Spleen (tissue), 11 donors: ENCODE measurements around the gene RNASEH1. TPM values are rescaled to one million over a fixed set of nuclear protein-coding genes. Genes with fewer than 3 reads are reported as not detected.

Source experiments
- DNase-seq: peaks from one replicate; pipeline ENCODE4 v3.0.0-alpha.2; 2020
- H3K27ac ChIP-seq, 8 donors: fragments of 200-600 bp; sonication (generic) in 7 of 8; 1 replicate in 4 of 8; 2 replicates in 4 of 8; pipeline versions ENCODE4 v1.5.0 to v1.8.0; 2016 to 2021; ENCODE audit warnings: inconsistent platforms in 4 of 8, mild to moderate bottlenecking in 4 of 8, moderate library complexity in 1 of 8
- H3K27me3 ChIP-seq, 7 donors: fragments of 200-600 bp; sonication (generic) in 6 of 7; replicated peaks in 1 of 7; 1 replicate in 4 of 7; 2 replicates in 3 of 7; pipeline versions ENCODE4 v1.5.0 to v1.8.0; 2016 to 2021; ENCODE audit warnings: inconsistent platforms in 3 of 7, mild to moderate bottlenecking in 1 of 7
- H3K36me3 ChIP-seq, 6 donors: fragments of 200-600 bp; sonication (generic) in 5 of 6; 1 replicate in 4 of 6; 2 replicates in 2 of 6; pipeline versions ENCODE4 v1.5.0 to v1.8.0; 2016 to 2021; ENCODE audit warnings: inconsistent platforms in 2 of 6
- H3K4me1 ChIP-seq, 6 donors: fragments of 200-600 bp; sonication (generic) in 5 of 6; 1 replicate in 3 of 6; 2 replicates in 3 of 6; pipeline versions ENCODE4 v1.5.0 to v1.8.0; 2016 to 2021; ENCODE audit warnings: inconsistent platforms in 3 of 6
- H3K4me3 ChIP-seq, 8 donors: fragments of 200-600 bp; sonication (generic) in 7 of 8; 1 replicate in 4 of 8; 2 replicates in 4 of 8; pipeline versions ENCODE4 v1.5.0 to v1.8.0; 2016 to 2021; ENCODE audit warnings: inconsistent platforms in 4 of 8, mild to moderate bottlenecking in 4 of 8, moderate library complexity in 2 of 8
- H3K9me3 ChIP-seq, 8 donors: fragments of 200-600 bp; sonication (generic) in 7 of 8; 1 replicate in 4 of 8; 2 replicates in 4 of 8; pipeline versions ENCODE4 v1.5.0 to v1.8.0; 2016 to 2021; ENCODE audit warnings: inconsistent platforms in 4 of 8
- POLR2A ChIP-seq, 3 donors: fragments of 450-650 bp; IDR thresholded peaks; one replicate each; pipeline ENCODE4 v1.5.1; 2017; ENCODE audit warnings: antibody characterized with exemption in 3 of 3, mild to moderate bottlenecking in 1 of 3
- POLR2AphosphoS5 ChIP-seq, 3 donors: sonication (generic); formaldehyde crosslinking; IDR thresholded peaks; one replicate each; pipeline ENCODE4 v1.5.1; 2017; ENCODE audit warnings: antibody characterized with exemption in 3 of 3
- WGBS, 5 donors: extraction: QIAGEN DNeasy Blood & Tissue Kit in 3 of 5; methylation state at CpG; one replicate each; pipeline versions ENCODE4 v1.1.5 to v1.1.7; 2013 to 2018; 5-methylcytosine and 5-hydroxymethylcytosine counted together
- intact Hi-C: fragments of 100-400 bp; cut with DNase I; formaldehyde crosslinking; loops from one replicate; pipeline ENCODE4 v1.15.0; 2023; ENCODE audit warnings: low total_unique reads
- polyA plus RNA-seq, 3 donors: library from polyadenylated mRNA; stranded (reverse); fragments of 200-250 nt; gene quantifications; one replicate each; pipeline ENCODE4 v1.2.1, GENCODE V29; 2013
- total RNA-seq, 7 donors: library from RNA; depleted of rRNA in 3 of 7; stranded (reverse); fragments of >200 nt in 3 of 7; fragmentation: NEBNext Ultra II Directional in 4 of 7; extraction: Animal tissue kit (Norgen Biotek cat#: 25700) in 4 of 7; gene quantifications; one replicate each; pipeline versions ENCODE4 v1.1.0 to v1.2.1, GENCODE V29; 2016 to 2021
- TF ChIP-seq, protein P1 (sequence below), 11 experiments: fragments of 200-600 bp in 7 of 11; fragments of 450-650 bp in 4 of 11; sonication (generic) in 4 of 11; IDR thresholded peaks in 8 of 11; conservative IDR thresholded peaks in 3 of 11; 1 replicate in 7 of 11; 2 replicates in 4 of 11; pipeline versions ENCODE4 v1.4.0 to v1.8.0; 2016 to 2021; ENCODE audit warnings: antibody characterized with exemption in 11 of 11, inconsistent platforms in 4 of 11, mild to moderate bottlenecking in 1 of 11
- donor health status: healthy with polysubstance abuse.
- donor health status: DM: no; HTN: no; CAD: no; lungs with moderate emphysema.
- donor health status: DM: no; HTN: no; CAD: no.
- donor health status: Bipolar disorder and iron deficiency.
- donor health status: healthy.
- donor health status: DM: no; HTN: no; CAD: no.
- donor health status: DM: yes; HTN: yes; CAD: no.

RNASEH1 gene
- total and polyA plus RNA-seq, 10 donors = 4.3 to 24.7 (median 18.2) TPM

DNA sequence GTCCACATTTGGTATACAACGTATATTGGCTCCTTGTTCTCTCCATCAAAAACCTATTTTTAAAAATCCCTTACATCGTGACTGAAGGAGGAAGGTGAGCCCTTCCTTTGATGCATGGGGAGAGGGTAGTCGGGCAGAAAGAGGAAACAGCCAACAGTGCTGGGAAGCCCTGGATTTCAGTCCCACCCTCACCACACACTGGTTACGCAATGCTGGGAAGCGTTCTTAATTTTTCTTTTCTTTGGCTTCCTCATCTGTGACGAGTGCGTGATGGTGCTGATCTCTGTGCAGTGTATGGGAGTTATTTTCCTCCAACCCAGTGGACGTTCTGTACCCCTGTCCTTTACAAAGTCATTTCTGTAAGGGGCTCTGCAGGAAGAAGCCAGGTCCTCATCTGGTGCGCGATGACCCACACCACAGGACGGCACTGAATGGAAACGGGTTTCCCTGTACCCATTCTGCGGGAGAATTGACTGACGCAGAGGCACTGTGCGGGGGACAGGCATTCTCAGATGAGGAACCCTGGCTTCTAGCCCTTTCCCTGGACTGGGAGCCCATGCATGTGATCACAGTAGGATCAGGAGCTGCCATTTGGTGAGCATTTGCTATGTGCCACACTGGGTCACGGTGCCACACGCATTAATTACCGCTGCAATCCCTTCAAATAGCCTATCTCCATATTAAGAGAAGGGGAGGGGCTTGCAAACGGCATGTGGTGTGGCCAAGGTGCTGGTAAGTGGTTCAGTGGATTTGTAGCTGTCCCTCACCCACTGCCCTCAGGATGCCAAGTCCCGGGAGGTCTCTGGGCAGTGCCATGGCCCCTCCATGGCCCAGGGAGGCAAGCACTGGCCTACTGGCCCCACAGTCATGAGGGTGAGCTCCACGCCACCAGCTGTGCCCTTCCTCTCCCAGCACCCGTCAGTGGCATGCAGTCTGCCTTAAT, 41.0 kb upstream of the RNASEH1 start:
- Histone ChIP-seq H3K36me3 (no peaks in the 10 kb centered on the region), H3K27me3 (peaks cover 0 to 8% (median 0%) of the 10 kb centered on the region in 7 donors), H3K4me3 (no peak overlapping the region), H3K27ac (no peak overlapping the region), H3K9me3 (no peaks in the 10 kb centered on the region), H3K4me1 (peaks cover 0 to 12% (median 0%) of the 10 kb centered on the region in 6 donors)
- DNase-seq = no peak
- intact Hi-C loops = no loop called here
- no peak for TF ChIP-seq POLR2AphosphoS5 (IDR thresholded peaks at IDR 0.05)
- TF ChIP-seq, protein P1, sequence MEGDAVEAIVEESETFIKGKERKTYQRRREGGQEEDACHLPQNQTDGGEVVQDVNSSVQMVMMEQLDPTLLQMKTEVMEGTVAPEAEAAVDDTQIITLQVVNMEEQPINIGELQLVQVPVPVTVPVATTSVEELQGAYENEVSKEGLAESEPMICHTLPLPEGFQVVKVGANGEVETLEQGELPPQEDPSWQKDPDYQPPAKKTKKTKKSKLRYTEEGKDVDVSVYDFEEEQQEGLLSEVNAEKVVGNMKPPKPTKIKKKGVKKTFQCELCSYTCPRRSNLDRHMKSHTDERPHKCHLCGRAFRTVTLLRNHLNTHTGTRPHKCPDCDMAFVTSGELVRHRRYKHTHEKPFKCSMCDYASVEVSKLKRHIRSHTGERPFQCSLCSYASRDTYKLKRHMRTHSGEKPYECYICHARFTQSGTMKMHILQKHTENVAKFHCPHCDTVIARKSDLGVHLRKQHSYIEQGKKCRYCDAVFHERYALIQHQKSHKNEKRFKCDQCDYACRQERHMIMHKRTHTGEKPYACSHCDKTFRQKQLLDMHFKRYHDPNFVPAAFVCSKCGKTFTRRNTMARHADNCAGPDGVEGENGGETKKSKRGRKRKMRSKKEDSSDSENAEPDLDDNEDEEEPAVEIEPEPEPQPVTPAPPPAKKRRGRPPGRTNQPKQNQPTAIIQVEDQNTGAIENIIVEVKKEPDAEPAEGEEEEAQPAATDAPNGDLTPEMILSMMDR (IDR thresholded peaks at IDR 0.05 in 8 of 11, conservative IDR thresholded peaks at IDR 0.05 in 3 of 11) = no peak
- no peak for TF ChIP-seq POLR2A (IDR thresholded peaks at IDR 0.05)
- WGBS, 5 donors = 75 to 88% (median 81%) methylated on average over 19 to 22 of the region's 22 CpGs

DNA sequence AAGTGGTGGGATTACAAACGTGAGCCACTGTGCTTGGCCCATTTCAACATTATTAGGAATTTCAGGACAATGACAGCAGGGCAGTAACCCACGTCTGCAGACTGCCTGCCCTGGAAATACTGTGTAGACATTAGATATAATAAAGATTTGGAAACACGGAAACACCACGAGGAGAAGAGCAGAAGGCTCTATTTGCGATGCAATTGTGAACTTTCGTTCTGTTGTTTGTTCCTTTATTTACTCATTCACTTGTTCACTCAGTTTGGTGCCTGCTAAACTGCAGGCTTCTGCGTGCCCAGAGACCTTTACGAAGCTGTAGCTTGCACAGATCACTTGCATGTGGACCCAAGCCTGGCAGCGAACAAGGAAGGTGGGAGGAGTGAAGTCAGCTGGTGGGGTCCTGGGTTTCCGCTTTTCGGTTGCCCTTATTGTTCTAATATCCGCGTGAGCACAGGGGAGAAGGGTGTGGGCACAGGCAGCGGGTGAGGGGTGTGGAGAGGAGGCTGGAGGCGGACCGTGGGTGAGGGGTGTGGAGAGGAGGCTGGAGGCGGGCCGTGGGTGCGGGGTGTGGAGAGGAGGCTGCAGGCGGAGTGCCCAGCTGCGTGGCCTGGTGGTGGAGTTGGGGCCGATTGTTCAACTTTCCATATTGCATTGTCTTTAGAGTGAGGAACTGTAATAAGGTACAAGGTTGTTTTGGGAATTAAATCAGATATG, 40.2 kb upstream of the RNASEH1 start:
- intact Hi-C loops = no loop called here
- TF ChIP-seq, protein P1 (IDR thresholded peaks at IDR 0.05 in 8 of 11, conservative IDR thresholded peaks at IDR 0.05 in 3 of 11) = no peak
- TF ChIP-seq POLR2AphosphoS5 (IDR thresholded peaks at IDR 0.05) (no peak), POLR2A (IDR thresholded peaks at IDR 0.05) (no peak)
- Histone ChIP-seq H3K27ac (no peak overlapping the region), H3K4me1 (peaks cover 0 to 12% (median 0%) of the 10 kb centered on the region in 6 donors), H3K4me3 (no peak overlapping the region), H3K36me3 (no peaks in the 10 kb centered on the region), H3K9me3 (no peaks in the 10 kb centered on the region), H3K27me3 (peaks cover 0 to 8% (median 0%) of the 10 kb centered on the region in 7 donors)
- DNase-seq = no peak
- 75 to 86% (median 81%) methylated on average over 21 to 22 of the region's 22 CpGs for WGBS, 5 donors

DNA sequence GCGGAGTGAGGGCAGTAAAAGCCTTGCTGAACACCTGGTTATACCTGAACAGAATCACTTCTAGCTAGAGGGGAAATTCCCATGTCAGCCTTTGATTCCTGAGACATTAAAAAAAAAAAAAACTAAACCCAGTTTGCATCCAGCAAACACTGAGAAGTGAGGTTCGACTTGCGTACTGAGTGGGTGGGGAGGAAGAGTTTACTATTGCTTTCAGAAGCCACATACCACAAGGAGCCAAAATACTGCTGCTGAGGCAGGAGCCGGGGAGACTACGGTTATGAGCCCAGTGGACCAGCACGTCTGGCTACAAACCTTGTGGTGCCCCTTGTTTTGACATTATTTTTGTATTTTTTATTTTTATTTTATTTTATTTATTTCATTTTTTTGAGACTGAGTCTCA, 39.4 kb upstream of the RNASEH1 start:
- intact Hi-C loops = no loop called here
- TF ChIP-seq POLR2A (IDR thresholded peaks at IDR 0.05) (no peak), POLR2AphosphoS5 (IDR thresholded peaks at IDR 0.05) (no peak)
- TF ChIP-seq, protein P1 (IDR thresholded peaks at IDR 0.05 in 8 of 11, conservative IDR thresholded peaks at IDR 0.05 in 3 of 11) = no peak
- WGBS, 5 donors = 62 to 73% (median 72%) methylated on average over 6 of the region's 6 CpGs
- Histone ChIP-seq H3K4me3 (no peak overlapping the region), H3K36me3 (no peaks in the 10 kb centered on the region), H3K4me1 (peaks cover 0 to 12% (median 0%) of the 10 kb centered on the region in 6 donors), H3K9me3 (no peaks in the 10 kb centered on the region), H3K27ac (no peak overlapping the region), H3K27me3 (peaks cover 0 to 8% (median 0%) of the 10 kb centered on the region in 7 donors)
- DNase-seq = no peak
